ENCODE measurements around the gene AADACL2.

DNA sequence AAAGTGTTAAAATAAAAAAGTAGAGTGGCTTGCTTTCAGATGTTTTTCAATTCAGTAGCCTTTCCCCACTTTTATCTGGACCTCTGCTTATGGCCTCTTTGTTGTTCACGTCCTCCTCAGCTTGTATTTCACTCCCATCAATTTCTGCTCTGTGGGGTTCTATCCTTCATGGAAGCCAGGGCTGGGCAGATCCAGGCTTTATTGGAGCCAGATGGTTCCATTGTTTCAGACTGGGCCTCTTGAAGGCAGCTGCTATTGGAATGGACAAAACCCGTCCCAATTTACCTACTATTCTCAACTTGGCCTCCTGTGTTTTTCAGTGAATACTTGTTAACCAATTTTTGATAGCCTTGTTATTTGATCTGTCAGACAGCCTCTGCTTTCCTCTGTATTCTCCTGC, 10.9 kb upstream of the AADACL2 start:
- no peak for TF ChIP-seq EP300 (IDR thresholded peaks at IDR 0.05; ENCODE audit: borderline replicate concordance)
- TF ChIP-seq, protein P1, sequence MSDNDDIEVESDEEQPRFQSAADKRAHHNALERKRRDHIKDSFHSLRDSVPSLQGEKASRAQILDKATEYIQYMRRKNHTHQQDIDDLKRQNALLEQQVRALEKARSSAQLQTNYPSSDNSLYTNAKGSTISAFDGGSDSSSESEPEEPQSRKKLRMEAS (IDR thresholded peaks at IDR 0.05): no peak
- TF ChIP-seq YY1 (IDR thresholded peaks at IDR 0.05; ENCODE audit: low read depth): no peak

Measured in Ishikawa (cell line).